NCI-H146 treated with DMSO at 0.1 percent for 48 hours (cell line): ENCODE data around the gene SYCN.

Experiments
- DNase-seq: peaks from one replicate; lab custom pipeline; 2025; ENCODE audit not compliant: unreplicated experiment; lab: John Stamatoyannopoulos, UW

The SYCN gene

GRCh38 chr19:39171479-39172465 is 32.3 kb downstream of the SYCN start:
- DNase-seq, result no peak

DNA sequence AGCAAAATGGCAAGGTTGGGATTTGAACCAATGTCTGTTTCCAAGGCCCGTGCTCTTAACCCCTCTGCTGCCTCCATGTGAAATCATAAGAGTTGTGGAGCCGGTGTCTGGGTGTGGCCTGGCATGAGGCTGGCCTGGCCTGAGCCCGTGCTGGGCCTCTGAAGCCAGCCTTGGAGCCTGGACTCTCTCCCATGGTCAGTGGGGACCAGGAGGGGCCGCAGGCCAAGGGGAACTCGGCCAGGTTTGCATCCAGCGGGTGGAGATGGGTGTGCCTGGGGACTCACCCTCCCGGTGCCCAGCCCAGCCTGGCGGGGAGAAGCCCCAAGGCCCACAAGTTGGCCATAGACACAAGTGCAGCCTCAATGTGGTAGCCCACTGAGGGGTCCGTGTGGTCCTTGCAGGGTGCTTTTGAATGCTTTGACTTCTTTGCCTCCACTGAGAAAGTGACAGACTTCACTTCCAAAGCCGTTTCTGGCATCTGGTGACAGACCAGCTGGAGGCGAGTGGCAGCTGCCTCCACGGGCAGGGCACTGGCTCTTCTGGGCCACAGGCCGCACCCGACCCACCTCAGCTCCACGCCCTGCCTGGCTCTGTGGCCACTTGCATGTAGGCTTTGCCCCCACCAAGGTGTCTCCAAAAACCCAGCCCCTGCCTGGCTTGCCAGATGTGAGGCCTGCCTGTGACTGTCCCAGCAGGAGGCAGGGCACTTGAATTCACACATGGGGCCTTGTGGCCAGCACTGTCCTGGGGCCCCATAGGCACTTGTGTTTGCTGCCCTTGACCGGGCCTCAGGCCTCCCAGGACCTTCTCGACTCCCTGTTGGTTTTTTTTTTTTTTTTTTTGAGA is 33.5 kb downstream of the SYCN start:
- DNase-seq, result no peak

GRCh38 chr19:39169143-39169810 is 34.8 kb downstream of the SYCN start:
- DNase-seq, result no peak

- DNase-seq, result no peak
Observed at GRCh38 chr19:39168258-39169142, 35.6 kb downstream of the SYCN start.

DNA sequence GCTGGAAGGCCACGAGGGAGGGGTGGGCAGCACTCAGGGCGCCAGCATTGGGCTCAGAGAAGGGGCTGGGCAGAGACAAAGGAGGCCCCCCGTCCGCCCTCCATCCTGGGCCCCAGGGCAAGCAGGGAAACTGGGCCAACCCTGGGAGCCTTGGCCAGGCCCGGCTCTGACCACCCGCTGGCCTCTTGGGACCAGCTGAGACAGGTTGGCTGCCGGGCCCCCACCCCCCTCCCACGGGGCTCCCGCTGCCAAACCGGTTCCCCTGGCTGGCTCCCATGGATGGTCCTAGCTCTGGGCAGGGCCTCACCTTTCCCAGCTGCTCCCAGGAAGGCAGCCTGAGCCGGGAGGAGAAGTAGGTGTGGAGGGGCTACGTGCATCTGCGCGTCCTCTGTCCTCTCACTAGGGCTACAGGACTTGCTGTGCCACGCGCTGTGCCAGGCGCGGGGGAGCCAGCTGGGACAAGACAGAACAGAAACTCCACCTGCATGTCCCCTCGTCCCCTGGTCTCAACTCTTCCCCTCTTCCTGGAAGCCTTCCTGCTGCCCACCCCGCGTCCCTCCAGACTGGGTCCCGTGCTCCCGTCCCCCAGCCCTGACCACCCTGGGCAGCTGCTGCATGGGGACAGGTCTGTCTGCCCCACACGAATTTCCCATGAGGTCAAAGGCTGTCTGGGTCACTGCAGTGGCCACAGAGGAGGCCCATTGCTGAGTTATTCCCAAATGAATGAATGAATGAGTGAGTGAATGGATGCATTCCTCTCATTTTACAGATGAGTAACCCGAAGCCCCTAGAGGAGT is 36.4 kb downstream of the SYCN start:
- DNase-seq, result no peak

- DNase-seq, result no peak
Observed at GRCh38 chr19:39166571-39167391, 37.3 kb downstream of the SYCN start.

DNA sequence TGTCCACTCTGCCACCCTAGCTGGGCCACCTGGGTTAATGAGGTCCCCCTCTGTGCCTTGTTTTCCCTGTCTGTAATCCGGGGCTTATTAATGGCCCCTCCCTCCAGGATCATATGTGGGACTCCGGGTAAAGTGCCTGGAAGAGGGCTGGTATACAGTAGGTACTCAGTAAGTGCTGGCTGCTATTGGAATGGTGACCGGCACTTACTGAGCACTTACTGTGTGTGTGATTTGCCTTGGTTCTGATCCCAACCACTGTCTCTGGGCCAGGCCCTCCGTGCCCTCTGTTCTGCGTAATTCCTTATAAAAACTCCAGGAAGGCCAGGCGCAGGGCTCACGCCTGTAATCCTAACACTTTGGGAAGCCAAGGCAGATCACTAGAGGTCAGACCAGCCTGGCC is 38.2 kb downstream of the SYCN start:
- DNase-seq, result no peak

DNA sequence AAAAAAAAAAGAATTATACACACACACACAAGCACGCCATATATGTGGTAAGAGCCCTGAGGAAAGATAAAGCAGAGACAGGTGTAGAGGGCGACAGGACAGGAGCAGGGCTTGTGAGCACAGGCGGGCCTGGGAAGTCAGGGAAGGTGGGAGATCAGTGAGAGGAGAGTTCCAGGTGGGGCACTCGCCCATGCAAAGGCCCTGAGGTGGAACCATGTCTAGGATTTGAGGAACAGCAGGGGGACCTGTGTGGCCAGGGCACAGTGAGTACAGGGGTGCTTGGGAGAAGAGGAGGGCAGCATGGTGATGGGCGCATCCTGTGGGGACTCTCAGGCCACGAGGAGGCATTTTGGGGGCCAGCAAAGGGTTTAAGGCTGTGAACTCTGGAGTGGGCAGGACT is 39.8 kb downstream of the SYCN start:
- DNase-seq, result no peak

GRCh38 chr19:39163621-39164020 is 40.4 kb downstream of the SYCN start:
- DNase-seq, result no peak

DNA sequence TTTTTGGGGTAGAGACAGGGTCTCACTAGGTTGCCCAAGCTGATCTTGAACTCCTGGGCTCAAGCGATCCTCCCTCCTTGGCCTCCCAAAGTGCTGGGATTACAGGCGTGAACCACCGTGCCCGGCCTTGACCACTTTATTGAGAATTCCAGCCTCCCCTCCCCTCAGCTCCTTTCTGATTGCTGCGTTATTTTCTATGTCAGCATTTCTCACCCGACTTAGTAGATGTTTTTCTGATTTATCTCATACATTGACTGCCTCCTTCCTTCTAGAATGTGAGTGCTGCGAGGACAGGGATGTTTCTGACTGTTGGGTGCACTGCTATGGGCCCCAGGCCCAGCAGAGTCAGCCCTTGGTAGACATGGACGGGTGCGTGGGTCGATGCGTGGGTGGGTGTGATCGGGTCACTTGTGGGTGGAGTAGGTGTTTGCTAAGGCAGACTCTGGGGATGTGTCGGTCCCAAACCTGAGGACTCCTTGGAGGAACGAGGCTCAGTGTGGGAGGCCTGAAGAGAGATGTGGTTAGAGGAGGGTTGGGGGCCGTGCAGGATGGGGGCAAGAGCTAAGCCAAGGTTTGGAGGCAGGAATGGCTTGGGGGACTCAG is 41.5 kb downstream of the SYCN start:
- no peak for DNase-seq

DNA sequence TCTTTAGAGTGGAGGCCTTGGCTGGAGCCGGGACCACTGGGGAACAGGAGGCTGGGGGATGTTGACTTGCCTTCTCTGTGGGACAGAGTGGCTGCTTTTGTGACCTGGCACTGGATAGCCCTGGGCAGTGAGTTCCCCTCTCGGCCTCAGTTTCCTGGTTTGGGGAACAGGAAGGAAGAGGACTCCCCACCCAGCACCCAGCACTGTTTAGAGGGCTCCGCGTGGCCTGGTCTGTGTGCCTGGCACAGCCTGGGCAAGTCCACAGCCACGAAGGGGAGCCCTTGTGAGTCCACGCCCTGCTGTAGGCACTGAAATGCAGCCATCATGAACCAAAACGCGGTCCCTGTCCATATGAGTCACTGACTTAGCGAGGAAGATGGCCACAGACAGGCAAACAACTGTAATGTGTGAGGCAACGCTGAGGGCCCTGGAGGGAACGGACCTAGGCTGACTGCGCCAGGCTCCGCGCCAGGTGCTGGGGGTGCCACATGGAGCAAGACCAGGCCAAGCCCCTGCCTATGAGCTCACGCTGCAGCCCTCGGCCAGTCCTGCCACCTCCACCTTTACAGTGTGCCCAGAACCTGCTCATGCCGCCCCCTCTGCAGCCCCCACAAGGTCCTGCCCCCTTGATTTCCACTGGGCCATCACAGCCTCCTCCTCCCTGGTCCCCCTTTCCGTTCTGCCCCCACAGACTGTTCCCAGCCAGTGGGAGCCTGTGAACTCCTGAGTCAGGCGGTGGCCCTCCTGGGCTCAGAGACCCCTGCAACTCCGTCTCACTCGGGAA is 43.0 kb downstream of the SYCN start:
- DNase-seq, result no peak

DNA sequence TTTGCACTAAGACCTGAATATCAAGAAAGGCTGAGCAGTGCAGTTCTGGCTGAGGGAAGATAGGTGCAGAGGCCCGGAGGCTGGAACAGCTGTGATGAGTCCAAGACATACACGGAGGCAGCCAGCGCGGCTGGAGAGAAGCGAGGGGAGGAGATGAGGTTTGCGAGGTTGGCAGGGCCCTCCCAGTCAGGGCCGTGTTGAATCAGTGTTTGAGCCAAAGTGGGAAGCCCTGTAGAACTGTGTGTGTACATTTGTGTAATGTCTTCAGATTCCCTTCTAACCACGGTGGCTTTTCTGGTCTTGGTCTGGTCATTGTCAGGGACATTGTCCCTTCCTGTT is 43.6 kb downstream of the SYCN start:
- DNase-seq, result no peak

- DNase-seq, result no peak
Observed at GRCh38 chr19:39158646-39159260, 45.3 kb downstream of the SYCN start.

GRCh38 chr19:39157997-39158389 is 46.1 kb downstream of the SYCN start:
- no peak for DNase-seq

DNA sequence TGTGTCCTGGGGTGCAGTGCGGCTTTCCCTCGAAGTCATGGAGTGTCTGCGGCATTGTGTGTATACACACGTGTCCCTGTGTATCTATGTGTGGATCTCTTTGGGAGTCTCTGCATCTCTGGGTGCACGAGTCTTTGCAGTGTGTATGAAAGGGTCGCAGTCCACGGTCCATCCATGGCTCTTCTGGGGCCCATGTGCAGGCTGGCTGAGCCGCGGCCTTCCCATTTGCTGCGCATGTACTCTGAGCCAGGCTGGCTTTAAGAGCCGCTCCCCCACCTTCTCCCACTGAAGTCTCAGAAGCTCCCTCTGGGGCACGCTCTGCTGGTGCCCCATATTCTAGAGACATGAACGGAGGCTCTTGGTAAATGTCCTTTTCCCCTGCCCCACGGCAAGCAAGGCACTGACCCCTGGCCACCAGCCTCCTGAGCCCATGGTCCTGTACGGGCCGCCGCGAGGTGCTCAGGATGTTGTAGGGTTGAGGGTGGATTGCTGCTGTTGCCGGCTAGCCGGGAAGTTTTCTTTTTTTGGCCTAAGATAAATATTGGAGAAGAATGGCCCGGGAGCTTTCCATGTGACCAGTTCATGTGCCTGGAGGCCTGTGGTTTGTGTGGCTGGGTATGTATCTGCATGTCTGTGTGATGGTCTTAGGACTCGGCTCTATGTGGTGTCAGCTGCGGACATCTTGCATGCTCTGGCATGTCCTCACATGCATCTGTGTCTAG is 46.6 kb downstream of the SYCN start:
- DNase-seq, result no peak

DNA sequence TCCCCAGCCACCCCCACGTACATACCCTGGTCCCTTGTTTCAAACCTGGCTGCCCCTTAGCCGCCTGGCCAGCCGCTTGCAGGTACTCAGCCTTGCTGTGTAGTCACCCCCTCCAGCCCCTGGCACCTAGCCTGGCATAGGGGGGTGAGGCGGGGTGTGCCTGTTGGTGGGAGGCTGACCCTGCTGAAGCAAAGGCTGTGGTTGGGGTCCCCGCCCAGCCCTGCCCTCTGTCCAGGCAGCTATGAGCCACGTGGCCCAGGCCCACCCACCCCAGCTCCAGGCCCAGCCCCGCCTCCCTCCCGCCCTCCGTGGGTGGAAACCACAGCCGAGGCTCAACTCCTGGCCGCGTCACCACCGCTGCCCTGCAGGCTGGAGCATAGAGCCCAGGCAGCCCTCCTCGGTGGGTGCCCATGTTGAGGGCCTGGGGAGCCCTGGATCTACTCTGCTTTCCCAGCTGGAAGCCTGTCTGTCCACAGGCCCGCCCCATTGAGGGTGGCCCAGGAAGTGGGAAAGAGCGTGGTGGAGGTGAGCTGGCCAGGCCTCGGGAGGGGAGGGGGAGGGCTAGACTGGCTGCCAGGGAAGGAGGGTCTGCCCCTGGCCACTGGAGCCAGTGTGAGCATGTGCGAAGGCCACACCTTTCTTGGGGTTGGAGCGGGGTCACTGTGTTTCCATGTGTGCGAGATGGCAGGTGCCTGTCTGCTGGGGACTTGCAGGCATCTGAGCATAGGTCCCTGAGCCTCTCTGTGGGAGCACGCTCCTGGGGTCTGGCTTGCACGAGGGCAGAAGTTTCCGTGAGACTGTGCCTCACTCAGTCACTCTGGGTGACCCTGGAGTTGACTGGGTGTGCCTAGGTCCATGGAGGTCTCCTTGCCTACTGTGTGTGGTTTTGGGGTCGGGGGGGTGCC is 47.5 kb downstream of the SYCN start:
- DNase-seq, result no peak
